GM18861 (cell line): ENCODE data around the gene PSMD10.

Experiments
- ATAC-seq: cut with Tn5 transposase; IDR thresholded peaks from one replicate; pipeline ENCODE4 v1.9.1; 2021; ENCODE audit not compliant: unreplicated experiment

Gene PSMD10, protein sequence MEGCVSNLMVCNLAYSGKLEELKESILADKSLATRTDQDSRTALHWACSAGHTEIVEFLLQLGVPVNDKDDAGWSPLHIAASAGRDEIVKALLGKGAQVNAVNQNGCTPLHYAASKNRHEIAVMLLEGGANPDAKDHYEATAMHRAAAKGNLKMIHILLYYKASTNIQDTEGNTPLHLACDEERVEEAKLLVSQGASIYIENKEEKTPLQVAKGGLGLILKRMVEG

DNA sequence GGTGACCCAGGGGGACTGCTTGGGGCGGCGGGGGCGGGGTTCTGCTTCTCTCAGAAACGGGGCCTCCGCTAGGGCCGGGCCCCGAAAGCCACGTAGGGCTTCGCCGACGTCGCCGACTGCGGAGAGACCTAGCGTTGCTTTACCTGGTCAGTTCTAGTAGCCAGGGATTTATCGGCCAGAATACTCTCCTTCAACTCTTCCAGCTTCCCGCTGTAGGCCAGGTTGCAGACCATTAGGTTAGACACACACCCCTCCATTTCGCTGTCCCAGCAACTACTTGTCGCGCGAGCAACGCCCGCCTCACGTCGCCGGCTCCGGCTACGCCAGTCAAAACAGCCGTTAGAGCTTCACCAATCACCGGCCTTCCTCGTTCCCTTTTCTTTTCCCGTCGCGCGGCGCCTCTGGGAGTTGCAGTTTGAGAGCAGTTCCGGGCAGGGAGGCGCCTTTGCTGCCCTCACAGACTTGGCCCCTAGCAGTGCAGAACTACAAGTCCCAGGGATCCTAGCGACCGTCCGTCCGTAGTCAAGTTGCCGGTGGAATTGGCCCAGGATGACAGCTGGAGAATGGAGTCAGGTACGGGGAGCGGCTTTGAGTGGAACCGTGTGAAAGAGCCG, at the start of gene PSMD10, which contains the start of gene ATG4A:
Gene PSMD10, minus strand, starts transcription at position 279 of the 614 bp plus-strand sequence. Its CDS starts 22 bp downstream, at position 257.
Gene ATG4A, plus strand, starts transcription at position 515 of the 614 bp plus-strand sequence. Its CDS starts 49 bp downstream, at position 564.
- ATAC-seq, result peak; percentile 95

DNA sequence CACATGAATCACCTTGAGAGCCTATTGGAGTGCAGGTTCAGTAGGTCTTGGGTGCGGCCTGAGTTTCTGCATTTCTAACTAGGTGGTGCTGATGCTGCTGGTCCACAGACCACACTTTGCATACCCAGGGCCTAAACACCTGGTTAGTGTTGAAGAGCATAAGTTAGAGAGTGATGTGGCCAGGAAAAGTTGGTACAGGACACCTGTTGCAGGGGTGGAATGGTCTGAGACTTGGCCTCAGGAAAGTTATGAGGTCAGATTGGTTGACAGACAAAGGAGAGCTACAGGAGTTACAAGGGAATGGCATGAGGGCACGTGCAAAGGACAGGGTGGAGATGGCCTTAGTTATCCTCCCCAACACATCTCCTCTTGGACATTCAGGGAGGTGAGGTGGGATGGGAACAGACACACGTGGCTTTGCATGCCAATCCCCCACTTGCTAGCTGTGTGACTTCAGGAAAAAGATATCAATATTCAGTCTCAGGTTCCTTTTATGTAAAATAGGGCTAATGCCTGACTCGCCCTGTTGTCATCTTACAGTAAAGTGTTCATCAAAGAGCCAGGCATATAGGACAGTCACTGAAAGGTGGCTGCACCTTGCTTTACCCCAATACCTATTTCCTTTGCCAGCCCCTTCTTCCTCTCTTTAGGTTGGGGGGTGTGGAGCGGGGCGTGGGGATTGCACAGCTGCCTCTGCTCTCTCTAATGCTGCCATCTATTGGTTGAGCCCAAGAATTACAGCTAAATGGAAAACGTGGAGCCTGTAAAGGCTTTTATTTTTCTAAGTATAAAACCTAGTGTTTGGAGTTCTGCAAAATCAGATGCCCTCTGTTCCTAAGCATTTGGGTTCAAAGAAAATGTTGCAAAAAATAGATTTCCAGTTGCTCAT, 47.7 kb upstream of the PSMD10 start:
- no peak for ATAC-seq

DNA sequence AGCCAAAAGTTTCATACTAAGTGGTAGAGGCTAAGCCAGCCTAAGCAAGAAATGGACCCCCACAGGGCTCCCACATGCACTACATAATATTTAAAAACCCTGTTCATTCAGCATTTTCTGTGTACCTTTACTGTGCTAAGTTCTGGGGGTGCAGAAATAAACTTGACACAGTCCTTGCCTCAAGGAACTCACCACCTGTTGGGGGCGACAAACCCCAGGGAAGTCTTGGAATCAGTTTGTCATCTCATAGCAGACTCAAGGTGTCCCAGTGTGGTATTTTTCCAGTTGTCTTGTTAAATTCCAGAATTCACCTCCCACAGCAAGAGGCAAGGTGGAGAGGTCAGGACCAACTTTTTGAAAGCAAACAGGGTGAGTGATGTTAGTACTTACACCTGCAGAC, 43.4 kb upstream of the PSMD10 start:
- no peak for ATAC-seq

DNA sequence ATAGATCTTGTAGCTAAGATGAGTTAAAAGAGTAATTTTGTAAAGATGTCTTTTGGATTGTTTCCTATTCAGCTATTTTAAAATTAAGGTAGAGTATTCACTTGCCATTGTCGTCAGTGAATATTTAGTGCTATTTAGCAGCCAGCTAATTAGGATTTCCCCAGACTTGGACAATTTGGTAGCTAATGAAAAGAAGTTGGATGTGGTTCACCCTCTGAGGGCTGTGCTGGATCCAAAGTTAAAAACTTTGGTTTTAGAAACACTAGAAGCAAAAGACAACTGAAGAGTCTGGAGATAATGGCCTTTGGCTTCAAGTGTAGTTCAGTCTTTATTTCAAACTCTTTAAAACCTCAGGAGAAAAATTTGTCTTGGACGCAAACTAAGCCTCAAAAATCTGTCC, 41.5 kb upstream of the PSMD10 start:
- ATAC-seq, result no peak

DNA sequence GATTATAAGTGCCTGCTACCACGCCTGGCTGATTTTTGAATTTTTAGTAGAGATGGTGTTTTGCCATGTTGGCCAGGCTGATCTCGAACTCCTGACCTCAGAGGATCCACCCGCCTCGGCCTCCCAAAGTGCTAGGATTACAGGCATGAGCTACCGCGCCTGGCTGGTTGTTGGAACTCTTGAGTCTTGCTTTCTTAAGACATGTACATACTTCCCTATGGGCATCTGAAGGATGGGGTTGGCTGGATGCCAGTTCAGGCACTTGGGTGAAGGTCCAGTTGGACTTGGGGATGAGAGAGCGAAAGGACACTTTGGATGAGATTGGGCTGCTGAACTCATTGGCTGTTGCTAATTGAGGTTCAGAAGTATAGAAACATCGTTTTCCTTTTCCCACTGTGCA, 40.7 kb upstream of the PSMD10 start:
- ATAC-seq, result no peak

DNA sequence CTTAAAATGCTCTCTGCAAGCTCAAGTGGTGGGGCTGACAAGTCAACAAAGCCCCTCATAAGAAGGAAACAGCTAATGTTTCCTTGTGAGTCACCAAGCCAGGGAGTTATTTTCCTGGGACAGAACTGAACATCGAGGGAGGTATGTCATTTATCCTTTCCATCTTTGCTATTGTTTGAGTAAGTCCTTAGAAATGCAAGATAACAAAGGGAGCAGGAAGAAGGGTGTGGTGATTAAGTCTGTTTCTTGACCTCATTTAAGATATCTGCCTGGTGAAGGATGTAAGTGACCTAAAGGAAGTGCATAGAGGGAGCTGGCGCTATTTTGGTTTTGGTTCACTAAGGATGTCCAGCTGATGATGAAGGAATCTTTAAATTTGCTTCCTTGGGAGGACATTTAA, 40.1 kb upstream of the PSMD10 start:
- ATAC-seq, result no peak

DNA sequence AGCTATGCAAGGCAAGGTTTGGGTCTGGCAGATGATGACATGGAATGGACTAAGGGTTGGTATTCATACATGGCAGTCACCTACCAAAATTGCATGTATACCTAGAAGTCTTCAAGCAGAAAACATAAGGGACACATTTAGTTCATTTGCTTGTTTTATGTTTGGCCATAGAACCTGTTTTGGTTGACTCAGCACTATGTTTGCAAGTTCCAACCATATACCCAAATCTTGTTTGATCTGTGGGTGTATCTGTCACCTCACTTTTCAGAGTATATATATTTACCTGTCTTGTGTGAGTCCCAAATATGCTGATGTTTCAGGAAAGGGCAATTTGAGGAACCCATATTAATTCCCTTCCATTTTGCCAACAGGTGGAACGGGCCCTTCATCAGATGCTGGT, 39.5 kb upstream of the PSMD10 start:
- ATAC-seq, result no peak

DNA sequence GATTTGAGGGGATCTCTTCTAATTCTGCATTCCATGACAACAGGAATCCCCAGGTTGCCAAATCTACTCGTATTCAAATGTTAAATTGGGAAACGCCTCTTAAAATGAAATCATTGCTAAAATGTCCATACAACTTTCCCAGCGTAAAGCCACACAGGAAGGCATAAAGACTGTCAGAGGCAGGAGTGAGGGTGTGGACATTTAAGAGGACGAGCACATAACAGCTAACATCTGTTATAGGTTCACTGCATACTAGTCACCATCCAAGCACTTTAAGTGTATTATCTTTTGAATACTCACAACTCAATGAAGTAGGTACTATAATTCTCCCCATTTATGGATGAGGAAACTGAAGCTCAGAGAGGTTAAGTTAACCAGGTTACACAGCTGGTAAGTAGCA, 35.8 kb upstream of the PSMD10 start:
- no peak for ATAC-seq

DNA sequence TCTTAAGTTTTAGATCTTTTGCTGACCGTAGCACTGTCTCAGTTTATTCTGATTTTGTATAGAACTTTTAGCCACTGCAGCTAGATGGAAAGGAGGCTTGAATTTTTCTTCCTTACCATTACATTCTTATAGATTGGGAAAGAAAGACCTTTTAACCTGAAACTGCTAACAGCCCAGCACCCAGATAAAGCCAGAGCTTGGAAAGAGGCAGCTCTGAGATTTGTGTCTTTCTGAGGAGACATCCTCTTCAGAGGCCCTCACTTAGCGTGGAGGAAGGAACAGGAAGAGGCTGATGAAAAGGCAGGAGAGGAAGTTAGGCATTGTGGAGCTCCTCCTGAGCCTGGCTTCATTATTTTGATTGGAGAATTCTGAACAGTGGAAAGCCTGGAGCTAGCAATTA, 35.3 kb upstream of the PSMD10 start:
- no peak for ATAC-seq

DNA sequence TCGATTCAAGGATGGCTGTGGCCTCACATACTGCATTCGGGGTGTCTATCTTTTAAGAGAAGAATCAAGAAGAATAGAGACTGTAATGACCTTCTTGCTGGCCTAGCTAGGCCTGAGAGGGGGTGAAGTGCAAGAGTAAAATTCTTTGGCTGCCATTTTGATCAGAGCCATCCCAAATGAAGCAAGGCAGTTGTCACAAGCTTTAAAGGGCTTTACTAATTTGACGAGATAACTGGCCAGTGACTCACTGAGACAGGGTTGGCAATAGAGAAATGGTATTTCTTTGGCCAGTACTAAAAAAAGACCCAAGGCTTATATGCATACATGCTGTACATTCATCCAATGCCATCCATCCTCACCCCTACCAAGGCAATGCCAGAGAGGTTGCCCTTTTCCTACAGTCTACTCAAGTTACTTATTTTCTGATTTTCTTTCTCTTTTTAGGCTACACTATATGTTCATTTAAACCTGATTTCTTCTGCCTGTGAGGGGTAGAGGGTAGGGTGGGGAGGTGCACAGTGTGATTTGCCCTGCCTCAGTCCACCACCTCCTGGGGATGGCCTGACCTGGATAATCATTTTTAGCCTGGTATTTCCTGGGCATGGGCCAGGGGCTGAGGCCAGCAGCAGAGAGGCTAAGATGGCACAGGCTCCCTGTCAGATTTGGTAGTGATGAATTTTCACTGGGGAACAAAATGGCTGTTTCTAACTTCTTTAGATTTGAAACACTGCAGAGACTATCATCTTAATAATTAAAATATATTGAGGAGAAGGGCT, 32.4 kb upstream of the PSMD10 start:
- no peak for ATAC-seq

DNA sequence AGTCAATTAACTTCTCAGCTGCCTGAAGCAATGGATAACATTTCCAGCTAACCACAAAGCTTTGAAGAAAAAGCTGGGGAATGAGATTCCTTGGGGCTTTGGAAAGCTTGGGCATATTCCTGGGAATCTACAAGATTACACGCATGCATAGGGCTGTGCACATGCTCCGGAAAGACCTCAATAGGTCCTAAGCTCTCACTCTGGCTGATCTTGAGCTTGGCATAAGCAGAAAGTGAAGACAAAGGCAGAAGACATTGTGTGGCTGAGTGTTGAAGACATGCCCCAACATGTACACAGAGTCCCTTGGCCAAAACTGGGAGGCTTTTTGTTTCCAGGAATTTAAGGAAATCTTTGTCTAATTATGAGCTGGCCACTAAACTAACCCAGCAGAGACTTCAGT, 31.4 kb upstream of the PSMD10 start:
- no peak for ATAC-seq

DNA sequence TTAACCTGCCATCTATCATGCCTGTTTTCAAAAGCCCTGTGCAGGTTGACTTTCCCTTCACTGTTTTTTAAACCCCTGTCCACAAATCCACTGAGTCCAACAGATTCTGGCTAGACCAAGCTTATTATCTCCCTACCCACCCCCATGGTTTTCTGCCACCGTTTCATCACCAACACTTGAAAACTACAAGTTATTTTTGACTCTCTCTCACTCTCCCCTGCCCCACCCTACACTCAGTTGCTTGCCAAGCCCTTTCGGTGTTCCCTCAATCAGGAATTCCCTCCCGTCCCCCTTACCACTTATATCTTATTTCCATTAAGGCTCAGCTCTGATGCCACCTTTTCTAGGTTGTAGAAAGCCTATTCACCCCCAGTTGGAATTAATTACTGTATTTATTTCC, 29.9 kb upstream of the PSMD10 start:
- no peak for ATAC-seq

DNA sequence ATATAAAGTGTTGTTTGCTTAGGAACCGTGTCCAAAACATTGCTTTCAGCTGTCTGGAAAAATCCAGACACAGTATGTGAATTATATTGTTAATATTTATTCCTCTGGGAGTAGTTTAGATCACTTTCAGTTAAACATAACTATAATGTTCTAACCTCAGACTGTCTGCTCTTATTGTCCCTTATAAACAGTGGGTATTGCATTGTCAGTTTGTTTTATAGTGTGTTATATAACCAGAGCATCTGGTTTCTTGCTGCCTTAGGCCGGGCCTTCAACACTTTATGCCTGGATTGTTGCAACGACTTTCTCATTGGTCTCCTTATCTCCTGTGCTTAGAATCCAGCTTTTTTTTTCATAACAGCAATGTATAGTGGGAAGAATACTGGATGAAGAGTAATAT, 26.6 kb upstream of the PSMD10 start:
- ATAC-seq, result no peak

DNA sequence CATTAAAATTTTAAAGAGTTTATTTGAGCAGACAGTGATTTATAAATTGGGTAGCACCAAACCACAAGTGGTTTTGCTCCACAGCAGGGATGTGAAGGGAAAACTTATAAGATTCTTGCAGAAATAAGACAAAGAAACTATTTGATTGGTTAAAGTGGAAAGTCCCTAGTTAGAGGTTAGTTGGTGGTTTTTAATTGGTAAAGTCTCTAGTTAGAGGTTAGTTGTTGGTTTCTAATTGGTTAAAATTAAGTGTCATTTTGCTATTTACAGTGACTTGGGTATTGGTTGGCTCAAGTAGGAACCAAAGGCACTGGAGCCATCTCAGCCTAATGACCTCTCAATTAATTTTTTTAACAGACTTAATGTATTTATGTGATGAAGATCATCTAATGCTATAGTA, 23.2 kb upstream of the PSMD10 start:
- no peak for ATAC-seq

DNA sequence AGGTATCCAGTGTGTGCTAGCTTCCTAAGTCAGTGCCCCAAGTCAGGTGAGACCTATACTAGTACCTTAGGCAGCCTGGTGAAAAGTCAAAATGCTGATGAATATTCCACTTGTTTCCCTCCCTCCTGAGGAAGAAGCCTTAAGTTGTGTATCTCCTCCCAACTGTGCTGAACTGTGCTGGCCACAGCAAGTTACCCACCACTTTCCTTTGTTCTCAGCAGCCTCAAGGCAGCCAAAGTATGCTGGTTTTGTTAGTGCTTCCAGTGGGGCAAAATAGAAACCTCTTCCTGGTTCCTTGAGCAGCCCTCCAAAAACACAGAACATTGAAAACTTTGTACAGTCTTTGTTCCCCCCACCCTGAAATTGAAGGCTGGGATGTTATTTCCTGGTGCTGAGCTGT, 14.1 kb upstream of the PSMD10 start:
- no peak for ATAC-seq

DNA sequence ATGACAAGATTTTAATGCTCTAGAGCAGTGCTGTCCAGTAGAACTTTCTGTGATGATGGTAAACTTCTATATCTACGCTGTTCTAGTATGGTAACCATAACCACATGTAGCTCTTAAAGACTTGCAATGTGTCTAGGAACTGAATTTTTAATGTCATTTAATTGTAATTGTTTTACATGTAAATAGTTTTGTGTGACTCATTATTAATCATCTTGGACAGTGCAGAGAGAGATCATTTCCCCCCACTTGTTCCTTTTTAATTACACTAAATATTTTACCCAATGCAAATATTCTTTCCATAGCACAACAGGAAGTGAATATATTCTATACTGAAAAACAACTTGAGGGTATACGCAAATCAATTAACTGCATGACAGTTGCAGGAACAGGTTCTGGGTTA, 6.0 kb upstream of the PSMD10 start:
- ATAC-seq, result no peak

DNA sequence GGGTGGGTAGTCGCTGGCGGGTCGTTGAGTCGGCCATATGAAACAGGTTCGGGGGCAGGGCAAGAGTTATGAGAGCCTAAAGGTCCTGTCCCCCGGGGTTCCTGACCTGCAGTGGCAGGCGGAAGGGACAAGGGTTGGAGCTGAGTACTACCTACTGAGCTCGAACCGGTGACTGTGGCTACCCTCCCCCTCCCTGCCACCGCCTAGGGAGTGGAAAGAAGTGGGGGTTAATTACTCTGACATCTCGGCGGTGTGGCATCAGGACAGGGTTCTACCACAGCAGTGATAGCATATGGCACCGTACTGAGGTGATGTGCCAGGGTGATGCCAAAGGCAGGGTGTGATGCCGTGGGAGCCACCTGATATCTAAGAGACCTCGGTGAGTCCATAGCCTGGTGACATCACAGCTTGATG, 543 bp upstream of the PSMD10 start:
- peak; percentile 19 for ATAC-seq

DNA sequence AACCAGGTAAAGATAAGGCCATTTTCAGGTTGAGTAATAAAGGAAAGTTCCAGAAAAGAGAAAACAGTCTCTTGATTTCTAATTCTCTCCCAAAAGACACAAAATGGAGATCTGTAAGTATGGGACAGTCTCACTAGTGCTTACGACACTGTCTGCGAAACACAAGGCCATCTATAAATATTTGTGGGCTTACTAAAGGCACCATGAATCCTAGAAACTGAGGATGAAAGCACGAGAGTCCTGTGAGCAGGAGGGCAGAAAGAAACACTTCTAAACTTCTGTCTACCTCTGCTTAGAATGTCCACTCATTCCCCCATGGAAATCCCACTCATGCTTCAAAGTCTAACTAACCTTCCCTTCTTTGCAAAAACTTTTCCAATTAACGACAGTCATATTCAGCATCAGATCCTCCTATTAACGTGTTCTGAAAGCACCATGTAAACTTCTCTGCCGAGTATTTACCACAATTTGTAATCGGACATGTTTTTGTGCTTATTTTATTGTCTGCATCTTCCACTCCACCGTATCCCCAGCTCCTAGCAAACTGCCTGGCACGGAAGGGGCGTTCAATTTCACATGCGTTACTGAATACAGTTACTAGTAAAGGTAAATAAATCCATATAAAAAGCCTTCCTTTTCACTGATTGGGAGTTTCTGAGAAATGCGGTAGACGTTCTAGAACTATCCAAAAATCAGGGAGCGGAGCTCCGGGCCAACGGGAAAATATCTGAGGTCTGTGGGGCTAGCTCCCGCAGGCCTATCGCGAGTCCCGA, 665 bp downstream of the PSMD10 start:
- ATAC-seq, result no peak

DNA sequence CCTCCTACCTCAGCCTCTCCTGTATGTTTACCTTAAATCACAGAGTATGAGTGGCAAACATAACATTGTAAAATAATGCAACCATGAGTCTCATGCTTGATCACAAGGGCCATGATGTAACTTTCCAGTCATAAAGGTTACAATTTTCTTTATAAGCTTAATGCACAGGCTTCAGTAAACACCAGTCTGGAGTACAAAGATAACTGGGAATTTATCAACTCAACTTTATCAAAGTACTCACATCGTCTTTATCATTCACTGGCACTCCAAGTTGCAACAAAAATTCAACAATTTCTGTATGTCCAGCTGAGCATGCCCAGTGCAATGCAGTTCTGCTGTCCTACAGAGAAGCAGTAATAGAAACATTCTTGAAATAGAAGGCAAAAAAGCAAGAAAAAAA, 2.8 kb downstream of the PSMD10 start:
- no peak for ATAC-seq

DNA sequence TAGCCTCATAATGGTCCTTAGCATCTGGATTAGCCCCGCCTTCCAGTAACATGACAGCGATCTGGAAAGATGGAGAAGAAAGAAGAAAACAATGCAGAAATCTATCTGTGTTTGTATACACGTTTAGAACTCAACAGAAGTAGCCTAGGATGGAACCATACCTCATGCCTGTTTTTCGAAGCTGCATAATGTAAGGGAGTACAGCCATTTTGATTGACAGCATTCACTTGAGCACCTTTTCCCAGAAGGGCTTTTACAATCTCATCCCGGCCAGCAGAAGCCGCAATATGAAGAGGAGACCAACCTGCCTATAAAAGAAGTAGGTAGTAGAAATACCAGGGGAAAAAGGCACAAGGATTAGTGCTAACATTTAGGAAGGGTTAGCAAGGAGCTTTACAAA, 3.5 kb downstream of the PSMD10 start:
- no peak for ATAC-seq
